Loucy (cell line): ENCODE results near the gene ADCY2.

Experiments used
- H2AFZ ChIP-seq: fragments of 200-600 bp; sonication (generic); 2 replicates; pipeline ENCODE4 v1.6.0; 2016; ENCODE audit warnings: antibody characterized with exemption, mild to moderate bottlenecking, low read length, moderate library complexity
- H3F3A ChIP-seq: fragments of 200-600 bp; 2 replicates; pipeline ENCODE4 v1.6.0; 2016; ENCODE audit warnings: antibody characterized with exemption, low read depth, mild to moderate bottlenecking
- H3K27me3 ChIP-seq: fragments of 200-600 bp; sonication (generic); 2 replicates; pipeline ENCODE4 v1.6.1; 2014; ENCODE audit warnings: low read length, mild to moderate bottlenecking; ENCODE audit not compliant: insufficient read depth, poor library complexity, severe bottlenecking
- H3K36me3 ChIP-seq: fragments of 200-600 bp; sonication (generic); 2 replicates; pipeline ENCODE4 v1.6.1; 2016; ENCODE audit warnings: low read length; ENCODE audit not compliant: insufficient read depth
- H3K4me1 ChIP-seq: fragments of 200-600 bp; sonication (generic); 2 replicates; pipeline ENCODE4 v1.5.1; 2014; ENCODE audit warnings: low read length, mild to moderate bottlenecking; ENCODE audit not compliant: insufficient read depth, poor library complexity, severe bottlenecking
- H3K4me2 ChIP-seq: fragments of 200-600 bp; sonication (generic); 2 replicates; pipeline ENCODE4 v1.6.0; 2014; ENCODE audit warnings: antibody characterized with exemption, low read length, low read depth, mild to moderate bottlenecking; ENCODE audit not compliant: poor library complexity, severe bottlenecking
- H3K4me3 ChIP-seq: fragments of 200-600 bp; sonication (generic); 2 replicates; pipeline ENCODE4 v1.5.1; 2014; ENCODE audit warnings: low read length, mild to moderate bottlenecking, mixed read lengths; ENCODE audit not compliant: poor library complexity, severe bottlenecking
- H3K79me2 ChIP-seq: fragments of 200-600 bp; sonication (generic); 2 replicates; pipeline ENCODE4 v1.6.1; 2014; ENCODE audit warnings: low read length; ENCODE audit not compliant: insufficient read depth
- H3K9ac ChIP-seq: fragments of 200-600 bp; sonication (generic); 2 replicates; pipeline ENCODE4 v1.6.0; 2014; ENCODE audit warnings: mild to moderate bottlenecking, low read depth, low read length, moderate library complexity; ENCODE audit not compliant: poor library complexity, severe bottlenecking
- H3K9me2 ChIP-seq: fragments of 200-600 bp; sonication (generic); replicated peaks from 2 replicates; pipeline ENCODE4 v1.6.1; 2016; ENCODE audit warnings: low read depth, low read length, mixed read lengths
- H3K9me3 ChIP-seq: fragments of 200-600 bp; sonication (generic); 2 replicates; pipeline ENCODE4 v1.6.1; 2014; ENCODE audit warnings: mild to moderate bottlenecking, antibody characterized with exemption, low read length, low read depth; ENCODE audit not compliant: insufficient read depth
- H4K20me1 ChIP-seq: fragments of 200-600 bp; sonication (generic); 2 replicates; pipeline ENCODE4 v1.6.0; 2014; ENCODE audit warnings: antibody characterized with exemption, low read length, mild to moderate bottlenecking; ENCODE audit not compliant: insufficient read depth, poor library complexity, severe bottlenecking
- EZH2phosphoT487 ChIP-seq: fragments of 200-600 bp; IDR thresholded peaks from 2 replicates; pipeline ENCODE4 v1.6.1; 2018; ENCODE audit warnings: antibody characterized with exemption, mild to moderate bottlenecking, moderate library complexity, borderline replicate concordance
- TF ChIP-seq, protein P1 (sequence below): fragments of 200-600 bp; sonication (generic); conservative IDR thresholded peaks from 2 replicates; pipeline ENCODE4 v1.5.1; 2014; ENCODE audit warnings: mild to moderate bottlenecking, antibody characterized with exemption, low read length

The ADCY2 gene

GRCh38 chr5:7776442-7776841, 380.5 kb downstream of the ADCY2 start:
- no peaks in the 10 kb centered on the region for H3F3A ChIP-seq
- no peaks in the 10 kb centered on the region for H3K9me3 ChIP-seq
- H3K9me2 ChIP-seq = no peaks in the 10 kb centered on the region
- H3K4me2 ChIP-seq = no peak overlapping the region
- no peak for TF ChIP-seq EZH2phosphoT487
- TF ChIP-seq, protein P1, sequence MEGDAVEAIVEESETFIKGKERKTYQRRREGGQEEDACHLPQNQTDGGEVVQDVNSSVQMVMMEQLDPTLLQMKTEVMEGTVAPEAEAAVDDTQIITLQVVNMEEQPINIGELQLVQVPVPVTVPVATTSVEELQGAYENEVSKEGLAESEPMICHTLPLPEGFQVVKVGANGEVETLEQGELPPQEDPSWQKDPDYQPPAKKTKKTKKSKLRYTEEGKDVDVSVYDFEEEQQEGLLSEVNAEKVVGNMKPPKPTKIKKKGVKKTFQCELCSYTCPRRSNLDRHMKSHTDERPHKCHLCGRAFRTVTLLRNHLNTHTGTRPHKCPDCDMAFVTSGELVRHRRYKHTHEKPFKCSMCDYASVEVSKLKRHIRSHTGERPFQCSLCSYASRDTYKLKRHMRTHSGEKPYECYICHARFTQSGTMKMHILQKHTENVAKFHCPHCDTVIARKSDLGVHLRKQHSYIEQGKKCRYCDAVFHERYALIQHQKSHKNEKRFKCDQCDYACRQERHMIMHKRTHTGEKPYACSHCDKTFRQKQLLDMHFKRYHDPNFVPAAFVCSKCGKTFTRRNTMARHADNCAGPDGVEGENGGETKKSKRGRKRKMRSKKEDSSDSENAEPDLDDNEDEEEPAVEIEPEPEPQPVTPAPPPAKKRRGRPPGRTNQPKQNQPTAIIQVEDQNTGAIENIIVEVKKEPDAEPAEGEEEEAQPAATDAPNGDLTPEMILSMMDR = no peak
- peaks cover 15% of the 10 kb centered on the region for H3K4me1 ChIP-seq
- no peak overlapping the region for H2AFZ ChIP-seq
- no peak overlapping the region for H3K9ac ChIP-seq
- no peaks in the 10 kb centered on the region for H3K36me3 ChIP-seq
- no peaks in the 10 kb centered on the region for H3K79me2 ChIP-seq
- no peak overlapping the region for H3K4me3 ChIP-seq
- peaks cover 88% of the 10 kb centered on the region for H3K27me3 ChIP-seq
- no peaks in the 10 kb centered on the region for H4K20me1 ChIP-seq

DNA sequence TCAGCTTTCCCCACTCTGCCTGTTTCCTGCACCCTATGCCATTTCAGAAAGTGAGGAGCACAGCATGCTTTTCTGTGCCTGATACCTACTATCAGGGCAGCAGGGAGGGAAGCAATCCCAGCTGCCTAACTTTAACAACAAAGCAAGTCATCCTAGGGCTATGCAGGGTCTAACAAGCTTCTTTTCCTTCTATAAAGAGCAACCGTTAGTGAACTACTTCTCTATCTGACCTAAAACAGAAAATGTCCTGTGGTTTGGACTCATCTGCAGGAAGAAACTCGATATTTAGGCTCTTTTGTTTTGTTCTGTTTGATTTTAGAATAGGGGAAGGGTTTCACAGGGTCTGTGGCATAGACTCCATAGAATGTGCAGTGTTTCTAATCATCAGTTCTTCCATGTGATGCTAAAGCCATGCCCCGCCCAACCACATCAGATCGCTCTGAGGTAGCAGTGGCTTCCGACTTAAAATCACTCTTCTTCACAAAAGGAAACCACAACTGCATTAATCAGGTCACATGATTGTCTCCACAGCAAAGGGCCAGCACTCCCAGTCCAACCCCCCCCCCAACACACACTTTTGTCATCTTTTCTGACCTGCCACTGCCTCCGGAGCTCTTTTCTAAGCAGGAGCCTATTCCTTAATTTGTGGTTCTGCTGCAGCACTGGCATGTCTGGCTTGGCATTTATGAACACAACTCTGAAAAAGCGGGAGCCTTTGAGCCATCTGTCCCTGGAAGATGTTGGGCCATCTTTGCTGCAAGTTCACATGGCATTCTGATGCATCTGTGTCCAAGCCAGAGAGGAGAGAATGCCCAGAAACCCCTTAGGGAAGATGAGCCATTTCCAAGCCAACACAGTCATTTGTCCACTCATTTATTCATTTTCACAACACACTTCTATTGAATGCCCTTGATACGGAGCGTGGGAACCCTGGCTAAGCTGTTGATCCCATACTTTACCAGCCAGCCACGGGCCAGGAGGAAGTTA, 383.4 kb downstream of the ADCY2 start:
- Histone ChIP-seq H2AFZ (no peak overlapping the region), H3K27me3 (peaks cover 90% of the 10 kb centered on the region), H4K20me1 (no peaks in the 10 kb centered on the region), H3K9me2 (no peaks in the 10 kb centered on the region), H3K36me3 (no peaks in the 10 kb centered on the region), H3F3A (no peaks in the 10 kb centered on the region), H3K79me2 (no peaks in the 10 kb centered on the region), H3K4me2 (peak overlapping the region; percentile 47), H3K4me3 (no peak overlapping the region), H3K9me3 (no peaks in the 10 kb centered on the region), H3K9ac (no peak overlapping the region), H3K4me1 (peaks cover 15% of the 10 kb centered on the region)
- 0 out of 2 replicates have a peak, but pooled peaks have one; percentile 10 for TF ChIP-seq EZH2phosphoT487
- TF ChIP-seq, protein P1 = no peak

DNA sequence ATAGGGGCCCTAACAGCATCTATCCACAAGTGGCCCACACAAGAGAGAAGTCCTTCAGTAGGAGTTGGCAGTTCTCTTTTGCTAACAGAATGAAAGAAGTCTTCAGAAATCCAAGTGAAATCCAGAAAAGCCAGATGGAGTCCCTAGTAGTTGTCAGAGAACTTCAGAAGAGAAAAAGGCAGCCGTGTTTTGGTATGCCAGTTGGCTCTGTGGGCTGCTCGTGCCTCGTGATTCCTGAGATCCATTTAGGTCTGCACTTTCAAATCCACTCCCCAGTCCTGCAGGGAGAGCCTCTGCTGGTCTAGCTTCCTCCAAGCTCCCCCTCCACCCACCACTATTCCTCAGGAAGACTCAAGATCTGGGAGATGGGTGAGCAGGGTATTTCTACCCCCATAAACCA, 386.0 kb downstream of the ADCY2 start:
- no peaks in the 10 kb centered on the region for H3F3A ChIP-seq
- peaks cover 91% of the 10 kb centered on the region for H3K27me3 ChIP-seq
- no peaks in the 10 kb centered on the region for H3K79me2 ChIP-seq
- TF ChIP-seq, protein P1 = no peak
- no peak for TF ChIP-seq EZH2phosphoT487
- peaks cover 15% of the 10 kb centered on the region for H3K4me1 ChIP-seq
- H3K9me3 ChIP-seq = no peaks in the 10 kb centered on the region
- H3K9ac ChIP-seq = no peak overlapping the region
- H3K4me3 ChIP-seq = no peak overlapping the region
- H3K9me2 ChIP-seq = no peaks in the 10 kb centered on the region
- H3K4me2 ChIP-seq = no peak overlapping the region
- no peaks in the 10 kb centered on the region for H3K36me3 ChIP-seq
- no peak overlapping the region for H2AFZ ChIP-seq
- no peaks in the 10 kb centered on the region for H4K20me1 ChIP-seq
